CD4-positive, alpha-beta T cell treated with Interleukin-4 for 1 hour (primary cell): ENCODE measurements around the gene CTDNEP1.
A peak's percentile ranks its signal among the peaks of the same experiment; 100 is the strongest.

ENCODE experiments used
- DNase-seq, 2 donors: peaks; one replicate each; pipeline ENCODE4 v3.0.0-alpha.2; 2020 to 2022

The CTDNEP1 gene

DNA sequence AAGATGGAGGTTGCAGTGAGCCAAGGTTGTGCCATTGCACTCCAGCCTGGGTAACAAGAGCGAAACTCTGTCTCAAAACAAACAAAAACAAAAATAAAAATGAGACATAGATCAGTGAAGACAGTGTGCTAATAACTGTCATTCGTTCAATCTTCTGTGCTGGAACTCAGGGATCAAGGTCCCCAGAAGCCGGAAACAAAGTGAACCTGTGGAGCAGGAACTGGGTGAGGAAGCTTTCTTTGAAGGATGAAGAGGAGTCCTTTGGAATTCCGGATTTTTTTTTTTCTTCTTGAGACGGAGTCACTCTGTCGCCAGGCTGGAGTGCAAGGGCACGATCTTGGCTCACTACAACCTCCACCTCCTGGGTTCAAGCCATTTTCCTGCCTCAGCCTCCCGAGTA is 27.9 kb upstream of the CTDNEP1 start:
- no peak for DNase-seq

DNA sequence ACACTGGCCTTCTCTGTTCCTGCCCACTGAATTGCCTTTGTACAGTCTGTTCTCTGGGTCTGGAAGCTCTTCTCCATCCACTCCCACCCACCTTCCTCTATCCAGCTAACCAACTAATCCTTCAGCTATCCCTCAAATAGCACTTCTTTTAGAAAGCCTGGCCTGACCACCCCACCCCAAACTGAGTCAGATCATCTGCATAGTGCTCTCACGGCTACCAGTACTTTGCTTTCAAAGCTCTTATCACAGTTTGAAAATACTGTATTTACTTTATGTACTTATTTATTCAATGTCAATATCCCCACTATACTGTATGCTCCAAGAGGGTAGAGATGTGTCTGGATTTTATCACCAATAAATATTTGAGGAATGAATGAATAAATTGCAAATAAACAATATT is 15.2 kb upstream of the CTDNEP1 start:
- DNase-seq = no peak

DNA sequence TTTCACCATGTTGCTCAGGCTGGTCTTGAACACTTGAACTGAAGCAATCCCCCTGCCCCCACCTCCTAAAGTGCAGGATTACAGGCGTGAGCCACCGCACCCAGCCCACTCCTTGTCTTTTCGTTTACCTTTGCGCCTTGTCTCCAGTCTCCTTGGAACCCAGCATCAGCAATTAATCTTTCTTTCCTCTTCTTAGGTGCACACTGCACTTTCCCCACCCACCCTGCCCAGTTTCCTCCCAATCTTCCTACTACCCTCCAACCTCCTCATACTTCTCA is 12.2 kb upstream of the CTDNEP1 start:
- no peak for DNase-seq

DNA sequence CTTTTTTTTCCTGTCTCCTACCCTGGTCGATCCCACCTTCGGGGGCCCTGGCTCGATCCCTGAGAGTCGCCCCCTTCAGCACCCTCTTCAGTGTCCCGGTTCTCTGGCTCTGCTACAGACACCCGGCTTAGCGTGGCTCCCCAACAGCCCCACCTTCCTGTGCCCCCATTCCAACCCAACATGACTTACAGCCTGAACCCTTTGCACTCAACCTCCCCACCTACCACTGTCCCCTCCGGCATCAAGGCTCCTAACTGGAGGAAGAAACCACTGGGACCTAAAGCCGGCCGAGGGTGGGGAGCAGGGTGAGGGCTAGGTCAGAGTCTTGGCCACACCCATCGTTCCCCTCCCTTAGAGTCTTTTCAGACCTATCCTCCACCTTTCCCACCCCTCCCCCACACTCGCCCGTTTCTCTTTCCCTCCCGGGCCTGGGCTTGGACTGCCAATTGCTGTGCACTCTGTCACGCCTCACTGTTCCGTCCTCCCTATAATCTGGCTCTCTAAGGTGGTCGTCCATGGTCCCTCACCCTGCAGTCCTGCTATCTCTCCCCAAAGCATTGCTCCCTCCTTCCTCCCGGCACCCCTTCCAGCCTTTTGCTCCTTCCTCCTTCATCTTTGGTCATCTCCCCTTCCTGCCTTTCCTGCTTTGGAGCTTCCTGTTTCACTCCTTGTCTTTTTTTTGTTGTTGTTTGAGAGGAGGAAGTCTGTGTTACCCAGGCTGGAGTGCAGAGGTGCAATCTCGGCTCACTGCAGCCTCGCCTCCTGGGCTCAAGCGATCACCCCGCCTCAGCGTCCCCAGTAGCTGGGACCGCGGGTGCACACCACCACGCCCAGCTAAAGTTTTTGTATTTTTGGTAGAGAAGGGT is 11.6 kb upstream of the CTDNEP1 start:
- DNase-seq = no peak

DNA sequence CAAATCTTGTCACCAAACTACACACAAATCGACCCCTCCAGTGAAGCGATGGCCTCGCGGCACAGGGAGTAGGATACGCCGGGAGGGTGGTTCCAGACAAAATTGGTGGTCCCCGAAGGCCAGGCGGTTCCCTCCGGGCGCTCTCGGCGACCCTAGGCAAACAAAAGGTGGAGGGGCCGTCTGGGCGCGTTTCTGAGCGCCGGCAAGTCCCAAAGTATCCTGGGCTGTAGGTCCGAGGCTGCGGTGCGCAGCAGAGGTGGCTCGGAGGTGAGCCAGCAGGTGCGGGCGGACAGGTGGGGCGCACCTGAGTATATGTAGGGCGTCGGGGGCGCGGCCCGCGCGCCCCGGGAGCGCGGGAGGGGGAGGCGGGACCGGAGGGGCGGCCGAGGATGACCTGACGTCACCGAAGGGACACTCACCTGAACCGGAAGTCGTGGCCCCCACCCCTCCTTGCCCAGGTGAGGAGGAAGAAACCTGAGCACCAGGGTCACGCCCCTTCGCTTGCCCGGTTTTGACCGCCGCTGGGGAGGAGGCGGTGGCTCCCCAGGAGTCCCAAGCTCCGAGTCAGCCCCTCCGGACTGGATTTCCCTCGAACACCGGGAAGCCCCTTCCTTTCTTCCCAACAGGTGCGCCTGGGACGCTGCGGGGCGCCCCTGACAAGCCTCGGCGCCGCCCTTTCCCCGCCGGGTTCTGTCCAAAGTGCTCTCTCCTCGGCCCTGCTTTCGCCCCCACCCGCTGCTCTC is 10.8 kb upstream of the CTDNEP1 start, which contains the start of gene CLDN7:
TSS of gene CLDN7 (minus strand) at position 287 of the 743 bp plus-strand sequence. CDS start 435 bp downstream, outside the sequence.
- no peak for DNase-seq

DNA sequence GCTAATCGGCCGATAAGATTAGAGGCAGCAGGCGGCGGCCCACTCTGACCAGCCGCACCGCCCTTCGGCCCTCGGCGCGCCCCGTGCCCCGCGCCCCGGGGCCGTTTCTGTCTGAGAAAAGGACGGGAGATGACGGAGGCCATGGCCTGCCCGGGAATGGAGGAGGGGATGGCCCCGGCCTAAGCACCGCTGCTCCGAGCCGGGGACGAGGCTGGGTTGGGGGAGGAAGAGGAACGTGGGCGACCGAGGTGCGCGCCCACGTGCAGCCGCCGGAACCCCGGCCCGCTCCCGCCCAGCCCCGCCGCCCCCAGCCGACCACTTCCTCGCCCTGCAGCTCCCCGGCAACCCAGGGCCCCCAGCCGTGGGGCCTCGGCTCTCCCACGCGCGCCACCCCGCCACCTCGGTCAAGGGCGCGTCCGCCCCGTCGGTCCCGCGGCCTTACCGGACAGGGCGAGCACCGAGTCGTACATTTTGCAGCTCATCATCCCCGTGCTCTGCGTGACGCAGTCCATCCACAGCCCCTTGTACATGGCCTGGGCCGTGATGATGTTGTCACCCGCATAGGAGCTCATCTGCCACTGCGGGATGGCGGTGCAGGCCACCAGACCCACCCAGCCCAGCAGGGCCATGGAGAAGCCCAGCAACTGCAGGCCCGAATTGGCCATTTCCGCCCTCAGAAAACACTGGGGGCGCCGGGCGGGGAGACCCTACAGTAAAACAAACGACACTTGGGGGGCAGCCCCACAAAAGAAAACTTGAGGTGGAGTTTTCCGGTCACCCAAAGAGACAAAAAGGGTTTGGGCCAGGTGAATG is 10.1 kb upstream of the CTDNEP1 start:
- peak in 1 of 2 donors; percentile 35 for DNase-seq

DNA sequence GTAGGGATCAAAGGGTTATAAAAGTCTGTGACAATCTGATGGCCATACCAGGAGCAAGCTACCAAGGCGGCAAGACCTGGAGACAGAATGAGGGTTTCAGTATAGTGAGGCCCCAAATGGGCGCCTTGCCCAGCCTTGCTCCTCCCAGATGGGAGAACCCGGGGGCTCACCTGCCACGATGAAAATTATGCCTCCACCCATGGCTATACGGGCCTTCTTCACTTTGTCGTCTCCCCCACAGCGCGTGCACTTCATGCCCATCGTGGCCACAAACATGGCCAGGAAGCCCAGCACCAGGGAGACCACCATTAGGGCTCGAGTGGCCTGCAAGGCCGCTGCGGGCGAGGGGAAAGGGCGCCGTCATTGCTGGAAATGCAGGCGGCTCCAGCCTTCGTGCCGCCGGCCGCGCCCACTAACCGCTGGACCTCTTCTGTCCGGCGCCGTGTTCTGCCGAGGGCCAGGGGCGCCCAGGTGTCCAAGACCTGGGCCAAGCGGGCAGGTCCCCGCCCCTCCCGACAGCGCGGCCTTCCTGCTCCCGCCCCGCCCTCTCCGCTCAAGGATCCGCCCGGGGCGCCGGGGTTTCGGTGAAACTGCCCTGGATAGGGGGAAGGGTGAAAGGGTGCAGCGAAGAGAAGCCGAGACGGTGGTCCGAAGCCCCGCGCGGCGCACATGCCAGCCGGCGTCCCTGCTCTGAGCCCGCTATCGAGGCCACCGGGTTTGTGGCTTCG is 9.3 kb upstream of the CTDNEP1 start:
- DNase-seq = peak in 1 of 2 donors; percentile 42

DNA sequence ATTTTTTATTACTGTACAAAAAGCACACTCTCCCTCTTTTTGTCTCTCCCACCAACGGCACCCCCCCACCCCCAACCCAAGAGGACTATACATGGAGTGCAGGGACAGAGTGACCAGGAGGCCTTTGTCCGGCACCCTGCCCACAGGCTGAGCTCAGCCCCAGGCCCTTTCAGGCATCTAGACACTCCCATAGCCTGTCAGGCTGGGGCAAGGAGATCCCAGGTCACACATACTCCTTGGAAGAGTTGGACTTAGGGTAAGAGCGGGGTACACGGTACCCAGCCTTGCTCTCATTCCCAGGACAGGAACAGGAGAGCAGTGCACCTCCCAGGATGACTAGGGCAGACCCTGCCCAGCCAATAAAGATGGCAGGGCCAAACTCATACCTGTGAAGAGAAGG is 8.6 kb upstream of the CTDNEP1 start:
- no peak for DNase-seq

DNA sequence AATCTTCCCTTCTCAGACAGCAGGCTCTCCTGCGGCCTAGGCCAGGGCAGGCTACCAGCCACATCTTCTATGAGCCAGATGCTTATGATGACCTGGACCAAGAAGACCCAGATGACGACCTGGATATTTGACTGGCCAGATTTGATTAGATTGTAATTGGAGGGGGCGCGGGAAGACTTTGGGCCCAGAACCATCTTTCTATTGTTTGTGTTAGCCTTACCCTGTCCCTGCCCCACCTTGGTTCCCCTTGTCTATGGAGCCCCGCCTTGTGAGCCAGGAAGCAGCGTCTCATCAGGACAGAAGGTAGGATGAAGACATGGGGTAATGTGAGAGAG is 8.0 kb upstream of the CTDNEP1 start:
- no peak for DNase-seq

DNA sequence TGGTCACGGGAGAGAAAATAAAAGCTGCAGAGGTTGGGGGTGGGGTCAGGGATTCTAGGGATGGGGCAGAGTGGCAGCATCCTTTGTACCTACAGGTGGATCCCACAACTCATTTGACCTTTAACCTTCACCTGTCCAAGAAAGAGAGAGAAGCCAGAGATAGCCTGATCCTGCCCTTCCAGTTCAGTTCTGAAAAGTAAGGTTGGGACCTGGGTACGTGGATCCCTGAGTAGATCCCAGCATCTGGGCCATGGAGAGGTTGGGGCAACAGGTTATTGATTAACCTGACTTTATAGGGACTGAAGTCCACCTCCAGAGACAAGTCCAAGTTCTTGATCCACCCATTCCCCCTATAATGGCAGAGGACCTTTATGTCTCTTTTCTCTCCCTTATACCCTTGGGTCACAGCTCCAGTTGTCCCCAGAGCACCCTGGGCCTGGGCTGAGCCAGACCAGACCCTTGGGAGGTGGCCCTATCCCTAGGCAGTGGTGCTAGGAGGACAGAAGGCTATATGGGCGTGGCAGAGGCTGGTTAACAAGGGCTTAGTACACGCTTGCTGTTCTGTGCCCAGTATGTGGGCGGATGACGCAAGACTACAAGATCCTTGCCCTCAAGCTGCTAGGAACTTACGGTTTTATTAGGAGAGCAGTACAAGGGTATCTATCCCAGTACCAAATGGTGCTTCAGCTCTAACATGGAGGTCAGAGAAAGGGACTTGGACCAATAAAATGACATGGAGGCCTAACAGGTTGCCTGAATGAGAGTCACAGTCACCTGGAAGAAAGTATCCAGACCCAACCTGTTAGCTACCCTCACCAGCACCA is 7.4 kb upstream of the CTDNEP1 start:
- no peak for DNase-seq

DNA sequence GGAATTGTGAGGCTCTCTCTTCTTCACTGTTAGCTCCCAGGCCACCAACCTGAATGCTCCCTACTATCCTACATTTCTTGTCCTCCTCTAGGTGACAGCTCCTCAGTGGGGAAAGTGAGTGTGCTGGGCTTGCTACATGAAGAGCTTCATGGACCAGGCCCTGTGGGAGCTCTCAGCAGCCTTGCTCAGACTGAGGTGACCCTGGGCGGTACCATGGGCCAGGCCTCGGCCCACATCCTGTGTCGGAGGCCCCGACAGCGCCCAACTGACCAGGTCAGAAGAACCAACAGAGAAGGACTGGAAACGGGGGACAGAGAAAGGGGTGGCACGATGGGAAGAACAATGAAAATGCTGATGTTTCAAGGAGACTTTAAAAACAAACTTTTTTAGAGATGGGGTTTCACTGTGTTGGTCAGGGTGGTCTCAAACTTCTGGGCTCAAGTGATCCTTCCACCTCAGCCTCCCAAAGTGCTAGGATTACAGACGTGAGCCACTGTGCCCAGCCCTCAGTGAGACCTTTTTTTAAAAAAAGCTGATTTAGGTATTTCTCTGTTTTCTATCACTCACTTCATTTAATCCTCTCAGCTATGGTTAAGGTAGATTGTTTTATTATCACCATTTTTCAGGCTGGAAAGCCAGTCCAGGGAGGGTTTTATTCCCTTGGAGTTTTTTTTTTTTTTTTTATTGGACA is 5.4 kb upstream of the CTDNEP1 start:
- DNase-seq = no peak

DNA sequence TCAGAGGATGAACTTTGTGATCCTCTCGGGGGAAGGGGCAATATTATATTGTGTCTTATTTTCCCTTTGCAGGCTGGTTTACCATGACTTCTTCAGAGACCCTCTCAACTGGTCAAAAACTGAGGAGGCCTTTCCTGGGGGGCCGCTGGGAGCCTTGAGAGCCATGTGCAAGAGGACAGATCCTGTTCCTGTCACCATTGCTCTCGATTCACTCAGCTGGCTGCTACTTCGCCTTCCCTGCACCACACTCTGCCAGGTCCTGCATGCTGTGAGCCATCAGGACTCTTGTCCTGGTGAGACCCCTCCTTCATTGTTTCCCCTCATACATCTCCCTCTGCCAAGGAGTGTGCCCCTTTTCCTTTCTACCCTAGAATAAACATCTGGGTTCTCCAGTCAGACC is 3.0 kb upstream of the CTDNEP1 start:
- DNase-seq = no peak

DNA sequence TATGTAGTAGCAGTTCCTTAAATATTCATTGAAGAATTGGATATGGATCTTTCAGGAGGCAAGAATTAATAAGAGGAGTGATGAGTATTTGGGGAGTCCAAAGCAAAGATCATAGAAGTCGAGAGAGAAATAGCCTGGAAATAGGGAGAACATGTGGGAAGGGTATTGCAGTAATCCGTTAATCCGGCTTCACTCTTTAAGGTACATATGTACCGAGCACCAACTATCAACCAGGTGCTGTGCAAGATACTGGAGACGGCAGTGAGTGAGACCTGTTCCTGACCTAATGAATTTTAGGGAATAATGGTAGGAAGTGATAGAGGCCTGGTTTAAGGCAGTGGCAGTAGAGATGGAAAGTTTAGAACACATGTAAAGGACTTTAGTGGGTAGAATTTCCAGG is 1.5 kb upstream of the CTDNEP1 start:
- no peak for DNase-seq

DNA sequence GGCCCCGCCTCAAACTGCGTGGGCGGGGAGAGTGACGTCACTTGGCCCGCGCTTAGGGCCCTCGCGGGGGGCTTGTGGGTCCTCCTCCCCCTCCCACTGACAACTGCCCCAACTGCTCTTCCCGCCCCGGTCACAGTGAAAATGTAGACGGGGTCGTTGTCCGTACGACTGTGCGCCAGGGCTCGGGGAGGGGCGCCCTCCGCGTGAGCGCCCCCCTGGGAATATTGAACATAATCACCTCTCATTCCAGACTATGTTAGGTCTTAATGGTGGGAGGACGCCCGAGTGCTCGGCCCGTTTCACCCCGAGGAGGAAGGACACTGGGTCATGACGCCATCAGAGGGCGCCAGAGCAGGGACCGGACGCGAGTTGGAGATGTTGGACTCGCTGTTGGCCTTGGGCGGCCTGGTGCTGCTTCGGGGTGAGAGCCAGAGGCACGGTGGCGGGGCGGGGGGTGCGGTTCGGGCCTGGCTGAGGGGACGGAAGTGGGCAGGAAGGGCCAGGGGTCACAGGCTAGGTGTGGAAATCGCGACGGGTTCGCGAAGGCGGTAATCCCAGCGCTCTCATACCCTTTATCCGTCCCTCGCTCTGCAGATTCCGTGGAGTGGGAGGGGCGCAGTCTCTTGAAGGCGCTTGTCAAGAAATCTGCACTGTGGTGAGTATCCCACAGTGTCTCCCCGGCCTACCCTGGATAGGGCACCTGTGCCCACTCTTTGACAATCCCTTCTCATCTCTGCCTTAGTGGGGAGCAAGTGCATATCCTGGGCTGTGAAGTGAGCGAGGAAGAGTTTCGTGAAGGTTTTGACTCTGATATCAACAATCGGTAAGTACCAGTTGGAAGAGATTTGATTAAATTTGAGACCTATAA is 876 bp upstream of the CTDNEP1 start, which contains the start of gene ELP5:
TSS of gene ELP5 (plus strand) at position 40 of the 868 bp plus-strand sequence. CDS start at position 376, 336 bp downstream.
- DNase-seq = peak; percentile 90 to 92

DNA sequence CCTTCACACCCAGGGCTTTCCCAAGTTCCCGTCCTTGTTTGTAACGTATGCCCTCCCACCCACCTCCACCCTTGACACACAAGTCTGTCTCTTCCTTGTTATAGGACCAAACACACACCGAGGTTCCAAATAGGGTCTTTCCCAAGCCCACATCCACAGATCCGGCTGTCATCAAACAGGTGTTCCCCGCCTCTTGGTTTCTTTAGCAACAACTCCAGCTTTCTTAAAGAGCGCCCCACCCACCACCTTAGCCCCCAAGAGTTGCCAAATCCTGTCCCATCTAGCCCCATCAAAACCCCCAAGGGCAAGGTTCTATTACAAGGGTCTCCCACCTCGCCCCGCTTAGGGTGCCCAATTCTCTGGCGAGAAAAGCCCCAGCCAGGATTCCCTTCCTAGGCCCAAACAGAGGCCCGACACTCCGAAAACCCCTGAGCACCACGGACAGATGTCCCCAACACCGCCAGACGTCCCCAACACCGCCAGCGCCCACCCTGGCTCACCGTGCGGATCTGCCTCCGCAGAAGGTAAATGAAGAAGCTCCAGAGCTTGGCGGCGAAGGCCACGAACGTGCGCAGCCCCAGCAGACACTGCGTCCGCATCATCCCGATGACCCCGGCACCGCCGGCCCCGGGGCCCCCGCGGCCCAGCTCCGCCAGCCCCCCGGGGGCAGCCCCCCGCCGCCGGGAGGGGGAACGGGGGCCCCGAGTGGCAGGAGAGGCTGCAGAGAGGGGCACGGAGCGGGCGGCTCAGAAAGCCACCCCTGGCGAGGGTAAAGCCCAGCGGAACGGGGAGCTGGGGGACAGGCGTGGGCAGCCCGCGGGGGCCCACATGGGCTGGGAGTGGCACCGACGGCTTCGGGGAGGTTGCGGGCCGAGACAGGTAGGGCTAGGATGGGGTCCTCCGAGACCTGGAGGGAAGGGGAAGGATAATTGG is 573 bp downstream of the CTDNEP1 start:
- DNase-seq = peak; percentile 66 to 75

DNA sequence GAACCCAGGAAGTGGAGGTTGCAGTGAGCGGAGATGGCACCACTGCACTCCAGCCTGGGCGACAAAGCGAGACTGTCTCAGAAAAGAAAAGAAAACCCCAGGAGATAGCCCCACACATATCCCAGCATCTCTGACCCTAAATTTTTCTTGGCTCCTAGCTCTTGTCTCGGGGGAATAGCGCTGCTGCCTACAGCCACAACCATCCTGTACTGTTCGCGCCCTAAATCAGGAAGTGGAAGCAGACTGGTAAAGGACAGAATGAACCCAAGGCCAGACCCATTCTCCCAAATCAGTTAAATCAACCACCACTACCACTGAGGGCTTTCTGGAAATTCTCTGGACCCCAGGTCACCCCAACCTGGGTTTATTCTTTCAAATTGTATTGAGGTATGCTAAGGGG is 1.7 kb downstream of the CTDNEP1 start:
- DNase-seq = no peak

DNA sequence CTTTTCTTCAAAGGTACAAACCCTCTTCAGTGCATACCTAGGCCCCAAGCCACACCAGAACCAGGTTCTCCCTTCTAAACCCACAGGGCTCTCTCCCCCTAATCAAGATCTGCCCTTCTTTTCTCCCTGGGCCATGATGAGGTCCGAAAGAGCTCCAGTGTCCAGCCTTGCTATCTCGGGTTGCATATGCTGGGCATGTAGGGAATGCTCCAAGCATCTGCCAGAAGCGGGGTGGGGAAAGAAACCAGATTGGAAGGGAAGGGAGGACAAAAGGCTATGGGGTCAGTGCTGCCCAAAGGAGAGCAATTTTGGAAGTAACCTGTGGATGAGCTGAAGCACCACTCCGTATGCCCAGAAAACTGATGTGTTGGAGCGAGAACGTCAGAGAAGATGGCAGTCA is 2.3 kb downstream of the CTDNEP1 start:
- no peak for DNase-seq

DNA sequence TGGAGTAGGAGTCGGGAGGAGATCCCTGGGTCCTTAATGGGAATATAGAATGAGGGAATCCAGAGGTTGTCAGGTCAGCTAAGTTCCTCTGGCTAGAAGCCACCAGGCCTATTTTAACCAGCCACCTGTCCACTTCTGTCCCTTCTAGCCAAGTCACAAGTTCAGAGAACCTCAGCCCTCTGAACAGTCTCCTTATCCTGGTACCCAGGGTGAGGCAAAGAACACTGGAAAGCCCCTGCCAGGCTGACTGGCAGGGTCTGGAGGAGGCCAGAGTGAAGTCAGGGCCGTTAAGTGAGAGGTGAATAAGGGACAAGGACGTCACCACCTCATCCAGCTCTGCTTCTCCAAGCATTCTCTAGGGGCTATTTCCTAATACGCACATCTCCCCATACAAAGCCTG is 2.7 kb downstream of the CTDNEP1 start:
- DNase-seq = no peak

DNA sequence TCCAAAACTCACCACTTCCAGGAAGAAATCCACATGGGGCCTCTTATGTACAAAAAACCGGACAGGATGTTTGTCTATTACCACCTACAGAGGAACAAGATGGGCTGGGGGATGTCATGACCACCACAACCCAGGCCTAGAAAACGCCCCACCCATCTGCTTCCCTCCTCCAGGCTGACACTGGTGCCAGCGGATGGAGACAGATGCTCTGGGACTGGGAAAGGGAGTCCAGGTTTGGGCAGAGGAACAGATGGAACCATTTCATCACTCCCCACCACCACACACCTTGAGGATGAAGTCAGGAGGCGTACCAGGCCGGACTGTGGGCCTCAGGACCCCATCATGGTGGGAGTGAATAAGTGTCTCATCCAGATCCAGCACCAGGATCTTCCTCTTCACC is 4.8 kb downstream of the CTDNEP1 start:
- DNase-seq = no peak
